Upper lobe of left lung (tissue), 4 donors: ENCODE data around the gene GARNL3.

ENCODE experiments used
- CTCF ChIP-seq, 6 experiments: fragments of 450-650 bp in 4 of 6; fragments of 200-600 bp in 2 of 6; sonication (generic) in 2 of 6; IDR thresholded peaks; one replicate each; pipeline ENCODE4 v1.5.1; 2016 to 2019; ENCODE audit warnings: antibody characterized with exemption in 6 of 6
- POLR2A ChIP-seq, 4 donors: fragments of 450-650 bp; IDR thresholded peaks; one replicate each; pipeline ENCODE4 v1.5.1; 2016 to 2017; ENCODE audit warnings: antibody characterized with exemption in 4 of 4, mild to moderate bottlenecking in 2 of 4
- POLR2AphosphoS5 ChIP-seq, 2 donors: sonication (generic); formaldehyde crosslinking; IDR thresholded peaks; one replicate each; pipeline ENCODE4 v1.5.1; 2017; ENCODE audit warnings: antibody characterized with exemption in 2 of 2

- TF ChIP-seq POLR2A (IDR thresholded peaks at IDR 0.05): no peak
- no peak for TF ChIP-seq CTCF (IDR thresholded peaks at IDR 0.05)
- no peak for TF ChIP-seq POLR2AphosphoS5 (IDR thresholded peaks at IDR 0.05)
These were observed 49.0 kb upstream of the GARNL3 start for GRCh38 chr9:127215268-127216209.
